ENCODE results near the gene SLC6A6.

Gene SLC6A6

GRCh38 chr3:14517601-14518431 lies 115.4 kb downstream of the SLC6A6 start:
- Histone ChIP-seq H3K9ac (ENCODE audit: low read length) (no peak overlapping the region), H3K9me2 (replicated peaks; ENCODE audit: insufficient read depth, low read length) (no peaks in the 10 kb centered on the region), H3K27me3 (replicated peaks; ENCODE audit: insufficient read depth, low read length) (peaks cover 77% of the 10 kb centered on the region), H3K27ac (ENCODE audit: low read length) (no peak overlapping the region), H3K4me3 (ENCODE audit: low read length) (no peak overlapping the region), H2AFZ (ENCODE audit: low read length) (no peak overlapping the region), H3F3A (ENCODE audit: insufficient read depth, low read length) (no peaks in the 10 kb centered on the region), H3K36me3 (replicated peaks; ENCODE audit: insufficient read depth, low read length) (no peaks in the 10 kb centered on the region), H3K4me1 (ENCODE audit: low read length) (no peaks in the 10 kb centered on the region), H3K9me3 (replicated peaks; ENCODE audit: insufficient read depth, low read length) (no peaks in the 10 kb centered on the region), H3K79me2 (ENCODE audit: low read length) (no peaks in the 10 kb centered on the region), H4K20me1 (ENCODE audit: insufficient read depth, low read length) (no peaks in the 10 kb centered on the region), H3K4me2 (ENCODE audit: low read depth, low read length) (no peak overlapping the region)
- no peak for DNase-seq
- TF ChIP-seq EZH2 (optimal IDR thresholded peaks at IDR 0.05; ENCODE audit: low read depth, low read length), result no peak
- TF ChIP-seq EZH2phosphoT487 (IDR thresholded peaks at IDR 0.05; ENCODE audit: low read length), result no peak
- no peak for TF ChIP-seq CTCF (IDR thresholded peaks at IDR 0.05; ENCODE audit: low read length)

GRCh38 chr3:14518432-14518802 lies 116.0 kb downstream of the SLC6A6 start:
- TF ChIP-seq CTCF (IDR thresholded peaks at IDR 0.05; ENCODE audit: low read length), result no peak
- TF ChIP-seq EZH2phosphoT487 (IDR thresholded peaks at IDR 0.05; ENCODE audit: low read length), result no peak
- no peak for TF ChIP-seq EZH2 (optimal IDR thresholded peaks at IDR 0.05; ENCODE audit: low read depth, low read length)
- no peak overlapping the region for H3K9ac ChIP-seq (ENCODE audit: low read length)
- no peak overlapping the region for H3K4me3 ChIP-seq (ENCODE audit: low read length)
- no peaks in the 10 kb centered on the region for H3K79me2 ChIP-seq (ENCODE audit: low read length)
- H3K4me2 ChIP-seq (ENCODE audit: low read depth, low read length), result no peak overlapping the region
- no peak overlapping the region for H3K27ac ChIP-seq (ENCODE audit: low read length)
- H3K9me3 ChIP-seq (replicated peaks; ENCODE audit: insufficient read depth, low read length), result no peaks in the 10 kb centered on the region
- no peaks in the 10 kb centered on the region for H3K4me1 ChIP-seq (ENCODE audit: low read length)
- H3K9me2 ChIP-seq (replicated peaks; ENCODE audit: insufficient read depth, low read length), result no peaks in the 10 kb centered on the region
- no peak for DNase-seq
- no peaks in the 10 kb centered on the region for H3K36me3 ChIP-seq (replicated peaks; ENCODE audit: insufficient read depth, low read length)
- peaks cover 77% of the 10 kb centered on the region for H3K27me3 ChIP-seq (replicated peaks; ENCODE audit: insufficient read depth, low read length)
- H3F3A ChIP-seq (ENCODE audit: insufficient read depth, low read length), result no peaks in the 10 kb centered on the region
- no peaks in the 10 kb centered on the region for H4K20me1 ChIP-seq (ENCODE audit: insufficient read depth, low read length)
- no peak overlapping the region for H2AFZ ChIP-seq (ENCODE audit: low read length)

GRCh38 chr3:14518893-14519292 lies 116.5 kb downstream of the SLC6A6 start:
- Histone ChIP-seq H3K4me1 (ENCODE audit: low read length) (no peaks in the 10 kb centered on the region), H4K20me1 (ENCODE audit: insufficient read depth, low read length) (no peaks in the 10 kb centered on the region), H3K27ac (ENCODE audit: low read length) (no peak overlapping the region), H3K36me3 (replicated peaks; ENCODE audit: insufficient read depth, low read length) (no peaks in the 10 kb centered on the region), H3K9me2 (replicated peaks; ENCODE audit: insufficient read depth, low read length) (no peaks in the 10 kb centered on the region), H3K79me2 (ENCODE audit: low read length) (no peaks in the 10 kb centered on the region), H3K4me2 (ENCODE audit: low read depth, low read length) (no peak overlapping the region), H3K27me3 (replicated peaks; ENCODE audit: insufficient read depth, low read length) (peaks cover 77% of the 10 kb centered on the region), H3K4me3 (ENCODE audit: low read length) (no peak overlapping the region), H3K9ac (ENCODE audit: low read length) (no peak overlapping the region), H3F3A (ENCODE audit: insufficient read depth, low read length) (no peaks in the 10 kb centered on the region), H2AFZ (ENCODE audit: low read length) (no peak overlapping the region), H3K9me3 (replicated peaks; ENCODE audit: insufficient read depth, low read length) (no peaks in the 10 kb centered on the region)
- no peak for TF ChIP-seq EZH2 (optimal IDR thresholded peaks at IDR 0.05; ENCODE audit: low read depth, low read length)
- no peak for TF ChIP-seq CTCF (IDR thresholded peaks at IDR 0.05; ENCODE audit: low read length)
- no peak for TF ChIP-seq EZH2phosphoT487 (IDR thresholded peaks at IDR 0.05; ENCODE audit: low read length)
- no peak for DNase-seq
